Rectal smooth muscle tissue (tissue), 1 donor: ENCODE measurements around the gene GRIN2A.

Source experiments
- H3K27ac ChIP-seq: one replicate; pipeline ENCODE4 v1.7.0; 2013; ENCODE audit warnings: low read depth, low read length, inconsistent platforms
- H3K27me3 ChIP-seq: one replicate; pipeline ENCODE4 v1.7.0; 2013; ENCODE audit warnings: low read length; ENCODE audit not compliant: control insufficient read depth, insufficient read depth
- H3K36me3 ChIP-seq: one replicate; pipeline ENCODE4 v1.7.0; 2013; ENCODE audit warnings: low read length; ENCODE audit not compliant: control insufficient read depth, insufficient read depth
- H3K4me1 ChIP-seq: one replicate; pipeline ENCODE4 v1.7.0; 2013; ENCODE audit warnings: low read length; ENCODE audit not compliant: control insufficient read depth, insufficient read depth
- H3K4me3 ChIP-seq: one replicate; pipeline ENCODE4 v1.7.0; 2013; ENCODE audit warnings: low read length
- H3K9ac ChIP-seq: one replicate; pipeline ENCODE4 v1.7.0; 2013; ENCODE audit warnings: low read length

GRIN2A gene

GRCh38 chr16:10150906-10151305, 31.3 kb downstream of the GRIN2A start:
- no peak overlapping the region for H3K9ac ChIP-seq
- no peaks in the 10 kb centered on the region for H3K4me1 ChIP-seq
- H3K27ac ChIP-seq = no peak overlapping the region
- H3K27me3 ChIP-seq = no peaks in the 10 kb centered on the region
- H3K4me3 ChIP-seq = no peak overlapping the region
- no peaks in the 10 kb centered on the region for H3K36me3 ChIP-seq

GRCh38 chr16:10145542-10146035, 36.6 kb downstream of the GRIN2A start:
- H3K4me3 ChIP-seq = no peak overlapping the region
- no peaks in the 10 kb centered on the region for H3K27me3 ChIP-seq
- H3K9ac ChIP-seq = no peak overlapping the region
- no peaks in the 10 kb centered on the region for H3K36me3 ChIP-seq
- no peaks in the 10 kb centered on the region for H3K4me1 ChIP-seq
- H3K27ac ChIP-seq = no peak overlapping the region

GRCh38 chr16:10141671-10142070, 40.6 kb downstream of the GRIN2A start:
- Histone ChIP-seq H3K36me3 (no peaks in the 10 kb centered on the region), H3K27ac (no peak overlapping the region), H3K4me1 (no peaks in the 10 kb centered on the region), H3K9ac (no peak overlapping the region), H3K27me3 (no peaks in the 10 kb centered on the region), H3K4me3 (no peak overlapping the region)

GRCh38 chr16:10138881-10139280, 43.3 kb downstream of the GRIN2A start:
- Histone ChIP-seq H3K27me3 (no peaks in the 10 kb centered on the region), H3K4me3 (no peak overlapping the region), H3K27ac (no peak overlapping the region), H3K9ac (no peak overlapping the region), H3K36me3 (no peaks in the 10 kb centered on the region), H3K4me1 (no peaks in the 10 kb centered on the region)

- H3K9ac ChIP-seq = no peak overlapping the region
- no peak overlapping the region for H3K4me3 ChIP-seq
- H3K27ac ChIP-seq = no peak overlapping the region
Observed at GRCh38 chr16:10137341-10137740, 44.9 kb downstream of the GRIN2A start.

GRCh38 chr16:10136916-10137315, 45.3 kb downstream of the GRIN2A start:
- no peak overlapping the region for H3K4me3 ChIP-seq
- no peaks in the 10 kb centered on the region for H3K36me3 ChIP-seq
- H3K4me1 ChIP-seq = no peaks in the 10 kb centered on the region
- no peaks in the 10 kb centered on the region for H3K27me3 ChIP-seq
- no peak overlapping the region for H3K27ac ChIP-seq
- H3K9ac ChIP-seq = no peak overlapping the region

More at GRCh38 chr16:10137341-10137740, 44.9 kb downstream of the GRIN2A start:
- no peaks in the 10 kb centered on the region for H3K4me1 ChIP-seq
- H3K36me3 ChIP-seq = no peaks in the 10 kb centered on the region
- no peaks in the 10 kb centered on the region for H3K27me3 ChIP-seq

GRCh38 chr16:10130538-10130937, 51.7 kb downstream of the GRIN2A start:
- Histone ChIP-seq H3K27ac (peak overlapping the region; percentile 7), H3K36me3 (no peaks in the 10 kb centered on the region), H3K4me1 (peaks cover 12% of the 10 kb centered on the region), H3K4me3 (no peak overlapping the region), H3K9ac (no peak overlapping the region), H3K27me3 (no peaks in the 10 kb centered on the region)

- H3K27me3 ChIP-seq = no peaks in the 10 kb centered on the region
- no peak overlapping the region for H3K4me3 ChIP-seq
- H3K4me1 ChIP-seq = peaks cover 12% of the 10 kb centered on the region
- H3K36me3 ChIP-seq = no peaks in the 10 kb centered on the region
- no peak overlapping the region for H3K27ac ChIP-seq
- no peak overlapping the region for H3K9ac ChIP-seq
Observed at GRCh38 chr16:10128397-10129258, 53.6 kb downstream of the GRIN2A start.

- no peak overlapping the region for H3K4me3 ChIP-seq
- no peaks in the 10 kb centered on the region for H3K36me3 ChIP-seq
- peaks cover 17% of the 10 kb centered on the region for H3K4me1 ChIP-seq
- no peaks in the 10 kb centered on the region for H3K27me3 ChIP-seq
- no peak overlapping the region for H3K9ac ChIP-seq
- H3K27ac ChIP-seq = peak overlapping the region; percentile 34
Observed at GRCh38 chr16:10126686-10127085, 55.5 kb downstream of the GRIN2A start.

GRCh38 chr16:10123141-10123540, 59.1 kb downstream of the GRIN2A start:
- Histone ChIP-seq H3K27ac (no peak overlapping the region), H3K36me3 (no peaks in the 10 kb centered on the region), H3K4me1 (peaks cover 5% of the 10 kb centered on the region), H3K4me3 (no peak overlapping the region), H3K27me3 (no peaks in the 10 kb centered on the region), H3K9ac (no peak overlapping the region)

- Histone ChIP-seq H3K4me1 (peaks cover 5% of the 10 kb centered on the region), H3K27me3 (no peaks in the 10 kb centered on the region), H3K36me3 (no peaks in the 10 kb centered on the region), H3K4me3 (no peak overlapping the region), H3K9ac (no peak overlapping the region), H3K27ac (no peak overlapping the region)
Observed at GRCh38 chr16:10122546-10122945, 59.7 kb downstream of the GRIN2A start.

- Histone ChIP-seq H3K27me3 (no peaks in the 10 kb centered on the region), H3K4me3 (no peak overlapping the region), H3K4me1 (peaks cover 5% of the 10 kb centered on the region), H3K36me3 (no peaks in the 10 kb centered on the region), H3K9ac (no peak overlapping the region), H3K27ac (no peak overlapping the region)
Observed at GRCh38 chr16:10121897-10122425, 60.3 kb downstream of the GRIN2A start.

- Histone ChIP-seq H3K27ac (no peak overlapping the region), H3K27me3 (no peaks in the 10 kb centered on the region), H3K4me3 (no peak overlapping the region), H3K36me3 (no peaks in the 10 kb centered on the region), H3K4me1 (peaks cover 5% of the 10 kb centered on the region), H3K9ac (no peak overlapping the region)
Observed at GRCh38 chr16:10121491-10121890, 60.7 kb downstream of the GRIN2A start.
